C4-2B (cell line): ENCODE measurements around the gene INPP5B.

Source experiments
- CTCF ChIP-seq: fragments of 450-650 bp; conservative IDR thresholded peaks from 2 replicates; pipeline ENCODE4 v1.5.1; 2017; ENCODE audit warnings: mild to moderate bottlenecking
- ZFX ChIP-seq: fragments of 450-650 bp; IDR thresholded peaks from 2 replicates; pipeline ENCODE4 v1.6.1; 2017

DNA sequence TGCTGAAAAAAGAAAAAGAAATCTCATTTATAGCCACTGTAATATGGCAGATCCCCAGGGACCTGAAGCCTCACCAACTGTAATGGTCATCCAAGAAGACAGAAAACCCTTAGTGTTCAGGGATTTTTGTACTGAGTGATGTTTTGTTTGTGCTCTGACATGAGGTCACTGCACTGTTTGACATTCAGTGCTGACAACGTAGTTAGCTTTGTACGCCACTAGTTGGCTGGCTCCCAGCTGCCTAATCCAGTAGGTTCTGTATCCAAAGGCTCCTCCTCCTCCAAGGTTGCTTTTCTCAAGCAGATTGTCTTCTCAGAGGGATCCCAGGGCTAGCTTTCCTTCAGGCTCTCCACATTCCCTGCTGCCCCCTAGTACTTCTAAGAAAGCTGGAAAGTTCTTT, 129.4 kb downstream of the INPP5B start:
- TF ChIP-seq CTCF, result no peak
- TF ChIP-seq ZFX, result no peak
